Eye (tissue), 1 donor: ENCODE measurements around the gene RAB6B.

ENCODE experiments used
- DNase-seq: peaks from one replicate; pipeline ENCODE4 v3.0.0-alpha.2; 2015

RAB6B gene

DNA sequence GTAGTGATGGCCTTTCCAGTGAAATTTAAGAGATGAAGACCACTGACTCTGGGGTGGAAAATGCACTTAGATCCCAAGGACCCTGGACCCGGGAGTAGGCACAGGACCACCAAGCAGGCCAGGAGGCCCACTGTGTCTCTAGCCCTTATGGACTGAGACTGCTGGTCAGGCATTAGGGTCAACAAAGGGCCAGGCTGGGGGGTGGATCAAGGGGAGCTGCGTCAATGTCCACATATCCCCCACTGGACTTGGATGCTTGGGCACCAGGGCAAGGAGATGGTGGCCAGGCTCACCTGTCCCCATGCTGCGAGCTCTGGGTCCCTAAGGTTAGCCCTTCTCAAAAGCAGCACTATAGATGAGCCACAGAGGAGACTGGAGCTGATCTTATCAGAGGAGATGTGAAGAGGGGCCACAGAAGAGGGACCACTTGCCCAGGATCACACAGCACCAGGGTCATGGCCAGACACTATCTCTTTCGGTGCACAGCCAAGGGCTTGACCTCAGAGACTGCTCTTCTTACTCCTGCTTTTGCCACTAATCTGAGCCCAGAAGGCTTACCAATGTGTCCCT is 14.7 kb downstream of the RAB6B start:
- DNase-seq = no peak

GRCh38 chr3:133880287-133880686 is 15.4 kb downstream of the RAB6B start:
- DNase-seq = no peak

DNA sequence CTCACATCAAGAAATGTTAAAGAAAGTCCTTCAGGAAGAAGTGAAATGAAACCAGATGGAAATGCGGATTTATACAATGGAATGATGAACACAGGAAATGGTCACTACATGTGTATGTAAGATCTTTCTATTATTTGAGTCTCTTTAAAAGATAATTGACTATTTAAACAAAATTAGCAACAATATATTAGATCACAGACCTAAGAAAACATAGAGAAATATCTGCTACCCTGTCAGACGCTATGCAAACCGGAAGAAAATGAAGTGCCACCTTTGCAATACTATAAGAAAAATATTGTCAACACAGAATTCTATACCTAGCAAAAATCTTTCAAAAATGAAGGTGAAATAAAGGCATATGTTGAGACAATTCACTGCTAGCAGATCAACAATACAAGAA is 17.2 kb downstream of the RAB6B start:
- DNase-seq = no peak

DNA sequence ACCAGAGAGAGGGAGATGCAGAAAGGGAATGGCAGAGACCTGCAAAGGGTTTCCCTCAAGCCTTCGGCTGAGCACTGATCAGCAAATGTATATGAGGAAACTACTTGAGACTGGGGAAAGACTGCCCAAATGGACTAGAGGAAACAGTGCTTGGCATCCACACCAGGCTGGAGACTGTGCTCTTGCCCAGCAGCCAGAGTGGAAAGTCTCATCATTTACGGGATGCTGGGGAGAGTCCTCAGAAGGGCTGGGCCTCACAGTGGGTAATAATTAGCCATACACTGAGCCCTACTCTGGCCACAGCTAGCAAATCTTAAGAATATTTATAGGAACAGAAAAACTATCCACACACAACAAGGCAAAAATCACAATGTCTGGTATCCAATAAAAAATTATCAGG is 18.5 kb downstream of the RAB6B start:
- no peak for DNase-seq

GRCh38 chr3:133874761-133875438 is 20.8 kb downstream of the RAB6B start:
- no peak for DNase-seq

- DNase-seq = no peak
Observed at GRCh38 chr3:133874344-133874743, 21.3 kb downstream of the RAB6B start.

DNA sequence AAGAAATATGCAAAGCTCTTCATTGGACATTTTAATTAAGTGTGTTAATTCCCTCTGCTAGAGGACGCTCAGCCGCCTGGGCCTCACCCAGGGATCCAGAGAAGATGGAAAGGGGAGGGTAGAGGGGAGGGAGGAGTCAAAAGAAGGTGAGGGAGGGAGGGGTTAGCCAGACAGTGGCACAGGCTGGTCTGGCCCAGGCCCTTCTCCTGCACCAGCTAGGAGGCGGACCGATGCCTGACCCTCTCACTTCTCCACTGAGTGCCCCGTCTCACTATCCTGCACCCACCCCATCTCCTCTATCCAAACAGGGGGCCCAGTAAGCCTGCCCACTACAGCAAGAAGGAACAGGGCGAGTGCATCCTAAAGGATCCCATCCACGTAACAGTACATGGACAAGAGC is 22.9 kb downstream of the RAB6B start:
- no peak for DNase-seq

DNA sequence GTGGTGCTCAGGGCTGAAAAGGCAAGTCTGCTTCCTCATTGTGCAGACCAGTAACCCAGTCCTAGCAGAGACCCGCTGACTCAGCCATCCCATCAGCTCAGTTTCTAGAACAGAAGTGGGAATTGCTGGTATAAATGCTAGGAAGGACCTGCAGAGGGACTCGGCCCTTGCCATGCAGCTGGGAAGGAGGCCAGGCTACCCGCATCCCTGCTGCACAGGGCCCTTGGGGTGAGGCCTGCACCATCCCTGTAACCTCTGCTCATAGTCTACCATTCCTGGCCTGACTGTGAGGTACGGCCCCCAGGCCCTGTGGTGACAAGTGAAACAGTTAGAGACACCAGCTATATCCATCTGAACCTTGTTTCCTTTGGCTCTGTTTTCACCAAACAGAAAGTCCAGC is 23.5 kb downstream of the RAB6B start:
- no peak for DNase-seq

DNA sequence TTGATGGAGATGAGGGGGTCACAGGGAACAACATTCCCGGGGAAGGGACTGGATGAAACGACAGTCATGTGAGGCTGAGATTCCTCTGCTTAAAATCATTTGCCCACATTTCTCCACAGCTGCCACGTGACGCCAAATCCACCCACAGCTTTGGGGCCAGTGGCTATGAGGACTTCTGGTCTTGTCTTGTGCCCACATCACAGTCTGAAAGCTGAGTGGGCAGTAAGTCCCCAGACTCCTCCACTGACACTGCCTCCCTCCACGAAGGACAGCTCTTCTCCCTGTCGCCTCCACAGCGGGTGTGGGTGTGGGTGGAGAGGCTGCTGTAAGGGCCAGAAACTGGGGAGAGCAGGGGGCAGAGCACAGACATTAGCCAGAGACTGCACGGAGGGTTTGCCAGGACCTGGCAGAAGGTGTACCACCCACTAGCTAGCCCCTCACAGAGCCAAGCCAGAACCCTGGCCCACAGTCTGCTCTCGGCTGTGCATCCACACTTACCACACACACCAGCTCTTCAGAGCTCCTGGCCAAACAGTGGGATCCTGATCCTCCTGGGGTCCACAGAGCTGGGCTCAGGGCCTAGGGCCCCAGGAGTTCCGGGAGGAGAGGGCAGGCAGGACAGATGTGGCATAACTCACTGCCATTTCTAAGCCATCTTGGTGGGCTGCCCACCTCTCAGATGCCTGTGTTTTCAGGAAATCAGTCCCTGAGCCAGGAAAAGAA is 24.2 kb downstream of the RAB6B start:
- DNase-seq = no peak

GRCh38 chr3:133870822-133871221 is 24.9 kb downstream of the RAB6B start:
- DNase-seq = no peak

DNA sequence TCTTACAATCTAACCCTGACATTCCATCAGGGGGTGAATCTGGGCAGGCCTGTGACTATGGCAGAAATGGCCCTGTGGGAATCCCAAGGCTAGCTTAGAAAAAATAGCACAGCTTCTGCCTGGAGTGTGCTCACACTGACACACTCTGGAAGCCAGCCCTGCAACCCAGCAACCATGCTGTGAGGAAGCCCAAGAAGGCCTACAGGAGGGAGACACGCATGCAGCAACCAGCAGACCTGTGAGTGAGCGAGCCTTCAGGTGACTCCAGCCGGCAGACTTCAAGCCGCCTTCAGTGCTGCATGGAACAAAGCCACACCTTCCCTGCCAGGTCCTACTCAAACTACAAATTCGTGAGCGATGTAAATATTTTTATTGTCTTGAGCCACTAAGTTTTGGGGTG is 26.1 kb downstream of the RAB6B start:
- DNase-seq = no peak

DNA sequence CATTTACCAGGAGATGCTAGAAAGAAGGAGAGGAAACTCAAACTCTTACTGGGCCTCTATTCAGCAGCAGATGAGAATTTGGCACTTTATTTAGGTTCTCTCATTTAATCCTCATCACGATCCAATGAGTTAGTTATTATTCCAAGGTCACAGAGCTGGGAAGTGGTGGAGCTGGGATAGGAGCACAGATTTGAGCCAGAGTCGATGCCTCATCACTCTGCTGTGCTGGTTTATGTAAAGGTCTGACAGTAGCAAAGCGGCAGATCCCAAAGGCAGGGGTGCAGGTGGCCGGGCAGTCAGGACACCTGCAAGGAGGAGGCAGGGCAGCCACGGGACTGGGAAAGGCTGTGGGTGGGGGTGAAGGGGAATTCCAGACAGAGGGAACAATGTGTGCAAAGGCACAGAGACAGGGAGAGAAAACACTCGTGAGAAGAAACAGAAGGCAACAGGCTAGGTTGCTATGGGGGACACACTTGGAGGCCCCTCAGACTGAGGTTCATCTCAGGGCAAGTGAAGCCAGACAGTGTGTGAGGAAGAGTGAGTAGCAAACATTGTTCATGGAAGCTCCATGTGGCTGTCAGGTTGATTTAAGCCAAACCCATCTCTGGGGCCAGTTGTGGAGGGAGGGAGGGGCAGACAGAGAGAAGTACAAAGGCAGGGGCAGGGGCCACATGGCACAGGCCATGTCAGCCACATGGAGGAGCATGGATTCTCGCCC is 26.8 kb downstream of the RAB6B start:
- DNase-seq = peak; percentile 76

DNA sequence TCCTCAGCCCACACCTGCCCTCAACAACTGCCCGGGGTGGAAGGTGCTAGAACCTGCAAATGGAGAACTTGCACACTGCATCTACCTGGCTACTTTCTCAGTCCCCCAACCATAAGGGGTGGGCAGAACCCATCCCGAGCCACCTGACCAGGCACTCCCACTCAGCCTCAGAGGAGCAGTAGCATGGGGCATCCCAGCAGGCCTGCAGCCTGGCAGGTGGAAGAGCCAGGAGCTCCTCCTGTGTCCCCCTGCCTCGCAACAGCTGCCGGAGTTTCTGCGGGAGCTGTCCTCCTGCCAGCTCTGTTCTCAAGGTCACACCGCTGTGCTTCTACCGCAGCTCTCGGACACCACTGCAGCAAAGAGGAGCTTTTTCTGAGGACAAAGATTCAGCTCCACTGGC is 27.5 kb downstream of the RAB6B start:
- peak; percentile 50 for DNase-seq

DNA sequence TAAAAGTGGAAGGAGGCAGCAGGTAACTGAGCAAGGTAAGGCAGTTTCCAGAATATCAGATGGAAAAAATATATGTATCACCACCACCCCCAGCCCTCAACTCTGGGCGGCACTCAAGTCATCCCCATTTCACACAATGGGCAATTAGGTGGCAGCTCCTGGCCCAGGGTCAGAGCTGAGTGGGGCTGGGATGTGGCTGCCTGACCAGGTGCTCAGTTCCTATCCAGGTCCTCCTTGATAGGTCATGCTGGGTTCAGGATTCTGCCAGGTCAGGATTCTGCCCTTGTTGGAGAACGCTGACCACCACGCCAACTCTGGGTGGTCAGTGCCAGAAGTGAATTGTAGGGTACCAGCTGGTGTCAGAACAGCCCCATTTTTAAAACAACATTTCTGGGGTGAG is 29.5 kb downstream of the RAB6B start:
- DNase-seq = no peak

DNA sequence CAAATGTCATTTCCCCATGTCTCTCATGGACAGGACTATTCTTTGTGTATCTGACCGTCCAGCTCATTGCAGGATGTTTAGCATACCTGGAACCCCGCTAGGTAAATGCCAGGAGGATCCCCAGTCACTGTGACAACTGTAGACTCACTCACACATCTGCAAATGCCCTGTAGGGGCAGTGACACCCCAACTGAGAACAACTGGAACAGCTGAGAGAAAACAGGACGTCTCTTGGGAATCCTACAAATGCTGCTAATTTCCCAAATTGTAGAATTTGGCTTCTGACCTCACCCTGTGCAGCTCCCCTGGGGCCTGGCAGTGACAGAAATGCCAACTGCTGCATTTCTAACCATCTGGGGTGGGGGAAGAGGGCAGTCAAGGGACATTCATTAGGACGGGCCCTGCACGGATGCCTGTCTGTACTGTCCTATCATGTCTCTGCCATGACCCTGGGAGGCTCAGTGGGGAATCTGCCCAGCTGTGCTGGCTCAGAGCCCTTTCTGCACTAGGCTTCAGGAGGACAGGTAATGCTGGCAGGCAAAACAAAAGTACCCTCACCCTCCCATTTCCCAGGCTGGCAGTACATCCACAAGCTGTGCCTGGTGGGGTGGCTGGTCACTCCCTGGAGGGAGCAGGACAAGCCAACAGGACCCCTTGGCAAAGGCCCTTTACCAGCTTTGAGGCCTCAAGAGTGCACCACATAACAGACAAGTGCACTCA is 30.4 kb downstream of the RAB6B start:
- DNase-seq = no peak

DNA sequence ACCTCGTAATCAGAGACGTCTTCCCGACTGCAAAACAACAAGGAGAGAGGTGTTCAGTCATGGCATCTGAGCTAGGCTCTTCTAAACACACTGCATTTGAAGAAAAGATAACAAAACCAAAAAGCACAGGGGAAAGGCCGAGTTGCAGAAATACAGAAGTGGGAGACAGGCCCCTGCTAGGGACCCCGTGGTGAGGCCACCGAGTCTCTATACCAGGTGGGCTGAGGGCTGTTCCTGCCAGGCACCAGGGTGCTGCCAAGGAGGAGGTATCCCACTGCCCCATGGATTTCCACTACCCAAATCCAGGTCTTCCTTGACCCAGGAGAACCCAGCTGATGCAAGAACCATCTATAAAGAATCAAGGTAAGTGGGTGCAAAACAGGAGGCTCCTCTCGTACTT is 31.1 kb downstream of the RAB6B start:
- DNase-seq = no peak

DNA sequence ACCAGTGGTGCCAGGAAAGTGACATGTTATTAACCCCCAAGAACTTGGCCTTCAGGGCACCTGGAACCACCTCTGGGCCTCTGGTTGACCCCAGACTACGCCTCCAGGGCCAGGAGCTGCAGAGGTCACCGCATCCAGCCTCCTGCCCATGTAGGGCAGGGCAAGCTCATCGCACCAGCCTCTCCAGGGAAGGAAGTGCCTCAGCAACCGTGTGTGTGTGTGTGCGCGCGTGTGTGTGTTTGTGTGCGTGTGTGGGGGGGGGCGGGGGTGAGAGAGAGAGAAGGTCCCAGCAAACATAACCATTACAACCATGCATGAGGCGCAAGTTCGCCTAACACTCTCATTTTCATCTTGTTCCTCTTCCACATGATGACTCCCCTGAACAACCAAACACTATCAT is 31.8 kb downstream of the RAB6B start:
- no peak for DNase-seq

- no peak for DNase-seq
Observed at GRCh38 chr3:133862161-133862560, 33.5 kb downstream of the RAB6B start.

DNA sequence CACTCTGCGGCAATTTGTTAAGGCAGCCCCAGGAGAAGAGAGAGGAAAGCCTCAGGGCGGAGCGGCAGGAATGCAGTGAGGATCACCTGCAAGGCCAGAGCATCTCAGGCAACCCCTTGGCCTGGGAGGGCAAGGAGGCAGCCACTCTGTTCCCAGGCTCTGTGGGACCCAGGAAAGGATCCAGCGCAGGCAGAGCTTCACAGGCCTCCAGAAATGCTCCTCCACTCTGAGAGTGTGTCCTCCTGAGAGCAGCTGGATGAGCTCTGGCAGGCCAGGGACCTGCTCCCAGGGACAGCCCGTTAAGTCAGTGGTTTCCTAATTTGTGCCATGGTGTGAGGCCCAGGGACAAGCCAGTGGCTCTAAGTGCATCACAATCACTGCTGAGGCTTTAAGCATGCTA is 35.2 kb downstream of the RAB6B start:
- no peak for DNase-seq

- no peak for DNase-seq
Observed at GRCh38 chr3:133859381-133860234, 36.1 kb downstream of the RAB6B start.

GRCh38 chr3:133857767-133858166 is 37.9 kb downstream of the RAB6B start:
- DNase-seq = no peak

DNA sequence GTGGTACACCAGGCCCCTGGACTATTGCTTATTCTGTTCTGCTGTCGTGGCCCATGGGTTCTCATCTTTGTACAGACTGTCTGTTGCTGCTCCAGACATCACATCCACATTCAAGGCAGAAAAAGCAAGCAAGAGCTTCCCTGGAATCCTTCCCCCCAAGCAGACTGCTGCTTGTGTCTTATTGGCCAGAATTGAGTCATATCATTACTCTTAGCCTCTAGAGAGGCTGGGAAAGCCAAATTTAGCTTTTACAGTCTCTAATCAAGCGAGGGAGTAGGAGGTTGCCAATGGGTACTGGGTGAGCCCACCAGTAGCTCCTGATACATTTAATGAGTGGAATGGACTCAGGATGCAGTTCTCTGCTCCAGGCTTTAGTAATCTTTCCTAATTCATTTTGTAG is 39.4 kb downstream of the RAB6B start:
- DNase-seq = no peak
